Stimulated activated CD8-positive, alpha-beta memory T cell treated with anti-CD3 and anti-CD28 coated beads, Interleukin-4, amount 100 ng/mL, for 48 hours (primary cell): ENCODE data around the gene SKOR2.

ENCODE experiments used
- DNase-seq: peaks from one replicate; pipeline ENCODE4 v3.0.0-alpha.2; 2020

SKOR2 gene, protein sequence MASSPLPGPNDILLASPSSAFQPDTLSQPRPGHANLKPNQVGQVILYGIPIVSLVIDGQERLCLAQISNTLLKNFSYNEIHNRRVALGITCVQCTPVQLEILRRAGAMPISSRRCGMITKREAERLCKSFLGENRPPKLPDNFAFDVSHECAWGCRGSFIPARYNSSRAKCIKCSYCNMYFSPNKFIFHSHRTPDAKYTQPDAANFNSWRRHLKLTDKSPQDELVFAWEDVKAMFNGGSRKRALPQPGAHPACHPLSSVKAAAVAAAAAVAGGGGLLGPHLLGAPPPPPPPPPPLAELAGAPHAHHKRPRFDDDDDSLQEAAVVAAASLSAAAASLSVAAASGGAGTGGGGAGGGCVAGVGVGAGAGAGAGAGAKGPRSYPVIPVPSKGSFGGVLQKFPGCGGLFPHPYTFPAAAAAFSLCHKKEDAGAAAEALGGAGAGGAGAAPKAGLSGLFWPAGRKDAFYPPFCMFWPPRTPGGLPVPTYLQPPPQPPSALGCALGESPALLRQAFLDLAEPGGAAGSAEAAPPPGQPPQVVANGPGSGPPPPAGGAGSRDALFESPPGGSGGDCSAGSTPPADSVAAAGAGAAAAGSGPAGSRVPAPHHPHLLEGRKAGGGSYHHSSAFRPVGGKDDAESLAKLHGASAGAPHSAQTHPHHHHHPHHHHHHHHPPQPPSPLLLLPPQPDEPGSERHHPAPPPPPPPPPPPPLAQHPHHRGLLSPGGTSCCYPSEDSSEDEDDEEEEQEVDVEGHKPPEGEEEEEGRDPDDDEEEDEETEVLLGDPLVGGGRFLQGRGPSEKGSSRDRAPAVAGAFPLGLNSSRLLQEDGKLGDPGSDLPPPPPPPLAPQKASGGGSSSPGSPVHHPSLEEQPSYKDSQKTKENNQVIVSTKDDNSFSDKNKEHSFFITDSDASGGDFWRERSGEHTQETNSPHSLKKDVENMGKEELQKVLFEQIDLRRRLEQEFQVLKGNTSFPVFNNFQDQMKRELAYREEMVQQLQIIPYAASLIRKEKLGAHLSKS

DNA sequence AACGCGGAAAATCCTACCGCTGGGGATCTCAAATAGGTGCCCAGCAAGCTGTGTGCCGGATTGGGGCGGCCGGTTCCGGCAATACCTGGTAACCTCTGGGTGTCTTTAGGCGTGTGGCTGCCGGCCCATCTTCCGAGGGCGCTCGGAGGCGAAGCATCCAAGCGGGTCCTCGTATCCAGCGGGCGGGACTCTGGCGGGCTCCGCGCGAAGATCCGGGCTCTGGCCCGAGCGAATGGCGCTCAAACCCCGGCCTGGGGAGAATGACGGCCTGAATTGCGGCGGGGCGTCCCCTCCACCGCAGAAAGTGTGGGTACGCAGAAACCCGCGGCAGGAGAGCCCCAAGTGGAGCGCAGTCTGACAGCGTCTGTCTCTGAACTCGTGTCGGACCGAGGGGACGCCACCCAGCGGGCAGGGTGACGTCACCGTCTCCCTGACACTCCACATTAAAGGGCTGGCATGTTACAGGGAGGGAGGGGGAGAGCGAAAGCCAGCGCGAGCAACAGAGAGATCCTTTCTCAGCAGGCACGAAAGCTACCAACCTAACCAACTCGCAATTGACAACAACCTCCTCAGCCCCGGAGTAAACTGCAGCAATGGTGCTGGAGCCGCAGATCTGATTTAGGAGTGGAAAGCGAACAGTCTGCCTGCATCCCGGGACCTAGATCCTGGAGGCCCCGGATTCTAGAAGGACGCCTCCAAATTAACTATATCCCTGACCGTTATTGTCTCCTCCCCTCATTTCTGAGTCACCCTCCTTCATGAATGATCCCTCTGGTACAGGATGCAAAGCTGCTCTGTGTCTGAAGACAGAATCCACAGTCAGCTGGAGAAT lies at the start of gene SKOR2:
SKOR2 (minus strand) TSS at position 372 of the 832 bp plus-strand sequence. CDS start 2,477 bp downstream, outside the sequence.
- peak; percentile 40 for DNase-seq

DNA sequence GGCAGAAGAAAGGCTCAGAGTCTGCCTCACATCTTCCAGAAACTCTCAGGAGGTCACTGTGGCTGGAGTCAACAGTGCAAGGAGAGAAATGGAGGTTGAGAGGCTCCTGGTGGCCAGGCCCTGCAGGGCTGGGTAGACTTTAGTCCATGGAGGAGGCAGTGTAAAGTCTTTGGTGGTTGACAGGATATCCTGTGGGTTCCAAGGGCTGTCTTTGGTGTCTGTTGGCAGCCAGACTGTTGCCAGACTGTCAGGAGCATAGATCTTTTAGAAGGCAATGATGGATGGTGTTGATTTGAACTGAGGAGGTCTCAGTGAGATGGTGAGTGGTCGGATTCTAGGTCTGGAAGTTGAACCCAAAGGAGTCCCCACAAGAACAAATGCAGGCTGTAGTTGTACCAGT lies 45.0 kb upstream of the SKOR2 start:
- DNase-seq = no peak

DNA sequence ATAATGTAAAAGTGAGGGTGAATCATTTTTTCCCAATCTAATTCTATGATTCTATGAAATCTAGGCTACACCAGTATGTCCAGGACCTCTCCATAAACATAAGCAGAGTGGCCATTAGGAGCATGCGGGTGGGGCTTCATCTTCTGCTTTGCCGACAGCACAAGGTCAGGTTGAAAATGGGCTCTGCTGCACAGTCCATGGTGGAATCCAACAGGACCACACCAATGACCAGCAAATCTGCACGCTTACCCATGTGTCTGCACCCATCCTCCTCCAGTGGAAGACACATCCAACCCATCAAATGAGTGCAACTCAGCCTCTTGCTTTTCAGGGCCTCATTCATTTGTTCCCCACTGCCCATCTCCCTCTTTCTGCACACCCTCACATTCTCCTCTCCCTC lies 43.3 kb upstream of the SKOR2 start:
- DNase-seq = no peak

DNA sequence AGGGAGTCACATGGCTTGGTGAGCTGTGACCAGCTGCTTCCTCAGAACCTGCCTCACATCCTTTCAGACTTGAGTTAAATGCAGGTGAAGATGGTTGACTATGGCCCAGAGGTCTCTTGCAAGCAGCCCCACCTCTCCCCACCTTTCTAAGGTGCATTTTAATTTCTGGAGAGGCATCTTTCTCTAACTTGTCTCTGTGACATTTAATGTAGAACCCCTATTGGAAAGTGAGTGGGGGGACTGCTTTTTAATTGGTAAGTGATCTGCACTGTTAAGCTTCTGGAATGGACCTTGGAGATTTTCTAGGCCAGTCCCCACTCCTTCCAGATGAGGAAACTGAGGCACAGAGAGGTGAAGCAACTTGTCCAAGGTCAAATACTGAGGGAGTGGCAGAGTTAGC lies 37.3 kb upstream of the SKOR2 start:
- no peak for DNase-seq

DNA sequence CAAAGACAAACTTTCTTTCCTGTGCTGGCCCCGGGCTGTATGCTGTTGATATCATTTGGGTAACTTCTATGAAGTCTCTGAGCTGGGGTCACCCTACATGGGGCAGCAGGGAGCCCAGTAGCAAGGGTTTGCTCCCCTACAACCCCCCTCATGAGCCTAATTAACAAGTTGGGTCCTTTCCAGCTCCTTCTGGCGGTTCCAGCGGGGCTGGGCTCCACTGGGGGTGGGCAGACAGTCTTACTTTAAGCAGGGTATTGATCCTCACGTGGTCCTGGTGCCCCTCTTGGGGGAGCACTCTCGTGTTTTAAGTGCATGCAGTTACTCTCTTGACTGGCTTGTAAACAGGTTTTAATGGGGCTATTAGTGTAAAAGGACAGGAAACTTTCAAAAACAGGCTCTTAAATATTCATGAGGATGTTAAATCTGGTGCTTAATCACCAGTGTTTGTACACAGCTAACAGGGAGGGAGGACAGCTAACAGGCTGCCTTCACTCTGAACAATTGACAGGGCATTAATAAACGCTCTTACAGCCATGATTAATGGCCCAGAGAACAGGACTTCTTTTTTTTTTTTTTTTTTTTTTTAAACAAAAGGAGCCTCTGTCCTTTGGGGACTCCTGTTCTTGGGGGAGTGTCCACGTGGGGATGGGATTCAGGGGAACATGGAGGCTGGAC lies 36.6 kb upstream of the SKOR2 start:
- no peak for DNase-seq

DNA sequence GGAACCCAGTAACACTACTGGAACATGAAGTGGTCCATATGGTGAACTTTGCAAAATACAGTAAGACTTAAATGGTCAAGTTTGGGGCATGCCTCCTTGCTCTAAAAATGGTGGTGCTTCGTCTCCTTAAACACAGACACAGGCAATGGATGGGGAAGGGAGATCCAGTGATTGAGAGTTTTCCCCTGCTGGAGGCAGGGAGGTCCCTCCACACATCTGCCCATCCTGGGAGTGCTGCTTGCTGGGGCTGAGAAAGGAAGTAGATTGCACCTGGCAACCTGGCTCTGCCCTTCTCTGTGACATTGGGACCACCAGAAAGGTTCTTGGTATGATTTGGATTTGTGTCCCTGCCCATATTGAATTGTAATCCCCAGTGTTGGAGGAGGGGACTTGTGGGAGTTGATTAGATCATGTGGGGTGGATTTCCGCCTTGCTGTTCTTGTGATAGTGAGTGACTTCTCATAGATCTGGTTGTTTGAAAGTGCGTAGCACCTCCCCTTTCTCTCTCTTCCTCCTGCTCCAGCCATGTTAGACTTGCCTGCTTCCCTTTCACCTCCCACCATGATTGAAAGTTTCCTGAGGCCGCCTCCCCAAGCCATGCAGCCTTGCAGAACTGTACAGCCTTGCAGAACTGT lies 35.4 kb upstream of the SKOR2 start:
- DNase-seq = no peak

DNA sequence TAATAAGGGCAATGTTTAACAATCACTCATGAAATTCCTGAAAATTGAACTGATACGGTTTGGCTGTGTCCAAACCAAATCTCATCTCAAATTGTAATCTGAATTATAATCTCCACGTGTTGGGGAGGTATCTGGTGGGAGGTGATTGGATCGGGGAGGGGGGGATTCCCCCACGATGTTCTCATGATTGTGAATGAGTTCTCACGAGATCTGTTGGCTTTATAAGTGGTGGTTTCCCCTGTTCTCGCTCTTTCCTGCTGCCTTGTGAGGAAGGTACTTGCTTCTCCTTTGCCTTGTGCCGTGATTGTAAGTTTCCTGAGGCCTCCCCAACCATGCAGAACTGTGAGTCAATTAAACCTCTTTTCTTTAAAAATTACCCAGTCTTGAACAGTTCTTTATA lies 34.0 kb upstream of the SKOR2 start:
- no peak for DNase-seq

DNA sequence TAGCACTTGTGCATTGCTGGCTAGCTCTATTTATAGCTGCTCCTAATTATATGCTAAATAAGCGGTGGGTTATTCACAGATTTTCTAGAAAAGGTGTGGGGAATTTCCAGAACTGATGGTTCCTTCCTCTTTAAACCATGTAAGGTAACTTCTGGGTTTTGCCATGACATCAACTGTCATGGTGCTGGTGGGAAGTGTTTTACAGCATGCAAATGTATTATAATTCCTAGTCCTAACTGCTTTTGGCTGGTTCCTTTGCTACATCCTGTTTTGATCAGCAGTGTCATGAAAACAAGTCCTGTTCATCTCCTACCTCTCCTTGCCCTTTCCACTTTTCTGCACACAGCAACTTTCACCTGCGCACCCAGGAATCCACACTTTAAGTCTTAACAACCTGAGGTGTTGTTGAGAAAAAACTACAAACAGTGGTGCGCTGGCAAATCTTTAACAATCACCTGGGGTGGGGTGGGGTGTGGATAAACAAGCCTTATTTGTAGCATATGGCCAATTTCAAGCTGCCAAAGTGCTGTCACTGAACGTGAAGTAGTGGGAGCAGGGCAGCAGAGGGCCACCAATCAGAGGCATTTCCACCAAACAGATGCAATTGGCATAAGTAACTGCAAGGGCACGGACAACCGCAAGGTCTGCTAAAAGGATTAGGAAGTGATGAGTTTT lies 33.4 kb upstream of the SKOR2 start:
- no peak for DNase-seq

DNA sequence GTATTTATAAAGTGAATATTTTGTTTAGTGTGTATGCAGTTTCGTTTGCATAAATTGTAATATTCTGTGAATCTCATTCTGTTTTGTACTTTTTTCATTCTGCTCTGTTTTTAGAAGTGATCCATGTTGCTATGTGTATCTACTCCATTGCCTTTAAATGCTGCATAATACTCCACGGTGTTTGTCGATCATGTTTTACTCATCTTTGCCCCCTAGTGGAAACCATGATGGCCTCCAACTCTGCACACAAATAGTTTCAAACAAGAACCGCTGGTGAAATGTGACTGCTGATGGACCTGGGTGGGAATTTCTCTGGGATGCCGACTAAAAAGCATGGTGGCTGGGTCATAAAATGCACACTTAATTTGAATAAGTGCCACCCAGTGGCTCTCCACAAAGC lies 32.0 kb upstream of the SKOR2 start:
- DNase-seq = no peak

DNA sequence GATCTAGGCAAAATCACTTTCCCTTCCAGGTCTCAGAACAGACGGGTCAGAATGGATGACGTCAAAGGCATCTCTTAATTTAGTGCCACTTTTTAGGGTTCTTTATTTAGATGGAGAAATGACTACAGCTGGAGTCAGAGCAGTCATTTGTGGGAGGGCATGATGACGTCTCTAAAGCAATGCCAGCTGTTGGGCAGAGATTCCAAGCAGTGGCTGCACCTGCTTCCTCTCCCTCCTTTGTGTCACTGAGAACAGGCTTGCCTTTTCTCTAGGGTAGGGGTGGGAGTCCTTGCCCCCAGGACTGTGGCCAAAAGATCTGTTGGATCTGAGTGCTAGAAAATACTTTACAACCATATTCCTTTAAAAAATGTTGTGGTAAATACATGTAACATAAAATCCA lies 28.7 kb upstream of the SKOR2 start:
- DNase-seq = no peak

DNA sequence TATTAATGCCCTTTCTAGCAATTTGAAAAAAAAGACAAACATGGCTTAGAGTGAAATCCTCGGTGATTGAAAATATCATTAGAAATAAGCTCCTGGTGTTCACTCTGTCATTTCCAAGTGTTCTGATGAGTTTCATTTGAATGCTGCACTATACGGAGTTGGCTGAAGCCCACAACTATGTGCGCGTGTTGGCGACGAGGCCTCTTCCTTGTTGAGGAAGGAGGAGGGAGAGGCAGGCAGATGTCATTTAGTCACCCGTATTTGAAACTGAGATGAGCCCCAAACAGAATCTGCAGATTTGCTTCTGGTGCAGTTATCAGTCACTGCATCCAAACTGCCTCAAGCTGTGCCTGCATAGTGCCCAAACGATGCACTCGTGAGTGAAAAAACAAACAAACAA lies 23.5 kb upstream of the SKOR2 start:
- no peak for DNase-seq

DNA sequence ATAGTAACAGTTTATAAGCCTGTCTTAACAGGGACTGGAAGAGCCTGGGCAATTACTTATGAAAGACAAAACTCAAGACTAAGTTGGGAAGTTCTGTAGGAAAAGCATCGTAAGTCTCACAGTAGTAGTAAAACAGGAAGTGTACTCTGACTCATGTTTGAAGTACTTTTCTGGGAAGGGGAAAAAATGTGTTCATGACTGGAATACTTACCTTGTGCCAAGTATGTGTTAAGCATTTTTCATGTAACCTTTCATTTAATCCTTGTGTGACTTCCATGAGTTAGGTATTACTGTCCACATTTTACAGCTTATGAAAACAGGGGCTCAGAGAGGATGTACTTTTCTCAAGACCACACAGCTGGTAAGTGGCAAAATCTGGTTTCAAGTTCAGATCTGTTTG lies 13.7 kb upstream of the SKOR2 start:
- DNase-seq = no peak

DNA sequence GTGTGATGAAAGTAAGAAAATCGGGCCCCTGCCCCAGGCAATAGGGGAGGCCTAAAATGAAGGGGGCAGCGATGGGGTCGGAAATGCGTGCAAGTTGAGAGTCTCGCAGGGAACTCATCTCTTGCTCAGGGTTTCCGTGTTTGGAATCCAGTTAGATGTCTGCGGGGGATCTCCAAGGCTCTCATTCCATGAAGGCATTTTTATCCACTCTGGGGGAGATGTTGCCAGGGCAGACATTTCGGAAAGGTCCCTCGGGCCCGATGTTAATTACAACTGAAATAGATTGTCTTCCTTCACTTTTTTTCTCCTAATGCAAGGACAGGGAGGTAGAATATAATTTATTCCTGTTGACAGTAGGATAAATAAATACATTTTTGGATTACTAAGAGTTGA lies 12.8 kb upstream of the SKOR2 start:
- DNase-seq = no peak

DNA sequence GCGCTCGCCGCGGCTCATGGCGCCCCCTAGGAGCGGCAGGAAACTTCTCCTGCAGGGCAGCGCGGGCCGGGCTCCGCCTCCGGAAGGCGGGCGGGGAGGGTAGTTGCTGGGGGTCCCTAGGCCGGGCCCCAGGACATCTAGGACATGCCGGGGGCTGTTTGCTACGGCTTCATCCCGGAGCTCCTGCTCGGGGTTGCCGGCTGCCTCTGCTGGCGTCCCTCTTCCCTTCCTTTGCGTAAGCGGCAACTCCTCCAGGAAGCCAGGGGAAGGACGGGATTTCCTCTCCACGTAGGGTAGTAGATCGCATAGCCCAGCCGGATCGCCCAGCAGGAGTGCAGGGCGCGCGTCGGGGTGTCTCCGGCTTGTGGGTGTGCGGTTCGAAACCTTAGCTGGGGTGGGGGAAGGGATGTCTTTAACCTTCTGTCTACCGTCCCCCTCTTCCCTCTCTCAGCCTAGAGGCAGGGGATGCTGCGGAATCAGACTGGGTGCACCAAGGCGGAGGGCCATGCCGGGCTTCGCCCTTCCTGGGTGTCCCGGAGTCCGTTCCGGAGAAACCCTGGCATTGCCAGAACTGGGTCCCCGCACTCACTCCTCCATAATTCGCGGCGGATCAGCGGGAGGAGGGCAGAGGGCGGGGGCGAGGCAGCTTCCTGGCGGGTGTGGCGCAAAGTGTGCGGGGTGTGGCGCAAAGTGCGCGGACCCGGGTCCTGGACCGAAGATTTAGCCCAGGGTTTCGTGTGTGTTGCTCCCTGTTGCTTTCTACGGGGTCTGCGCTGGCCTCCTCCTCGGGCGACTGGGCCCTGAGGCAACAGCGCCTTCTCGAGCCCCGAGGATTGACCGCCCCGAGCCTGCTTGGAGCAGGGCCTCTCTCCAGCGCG lies 12.2 kb upstream of the SKOR2 start:
- DNase-seq = no peak

DNA sequence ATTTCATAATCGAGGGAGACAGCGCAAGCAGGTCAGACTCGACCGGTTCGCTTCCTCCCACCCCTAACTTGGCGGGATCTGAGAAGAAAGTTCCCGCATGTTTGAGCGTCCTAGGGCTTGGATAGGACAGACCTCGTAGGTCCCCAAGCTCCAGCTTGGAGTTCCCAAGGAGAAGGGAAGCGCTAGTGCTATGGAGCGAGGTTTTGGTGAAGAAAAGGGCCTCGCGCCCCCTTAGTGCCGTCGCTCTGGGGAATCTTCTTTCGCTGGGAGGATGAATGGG lies 11.6 kb upstream of the SKOR2 start:
- no peak for DNase-seq

DNA sequence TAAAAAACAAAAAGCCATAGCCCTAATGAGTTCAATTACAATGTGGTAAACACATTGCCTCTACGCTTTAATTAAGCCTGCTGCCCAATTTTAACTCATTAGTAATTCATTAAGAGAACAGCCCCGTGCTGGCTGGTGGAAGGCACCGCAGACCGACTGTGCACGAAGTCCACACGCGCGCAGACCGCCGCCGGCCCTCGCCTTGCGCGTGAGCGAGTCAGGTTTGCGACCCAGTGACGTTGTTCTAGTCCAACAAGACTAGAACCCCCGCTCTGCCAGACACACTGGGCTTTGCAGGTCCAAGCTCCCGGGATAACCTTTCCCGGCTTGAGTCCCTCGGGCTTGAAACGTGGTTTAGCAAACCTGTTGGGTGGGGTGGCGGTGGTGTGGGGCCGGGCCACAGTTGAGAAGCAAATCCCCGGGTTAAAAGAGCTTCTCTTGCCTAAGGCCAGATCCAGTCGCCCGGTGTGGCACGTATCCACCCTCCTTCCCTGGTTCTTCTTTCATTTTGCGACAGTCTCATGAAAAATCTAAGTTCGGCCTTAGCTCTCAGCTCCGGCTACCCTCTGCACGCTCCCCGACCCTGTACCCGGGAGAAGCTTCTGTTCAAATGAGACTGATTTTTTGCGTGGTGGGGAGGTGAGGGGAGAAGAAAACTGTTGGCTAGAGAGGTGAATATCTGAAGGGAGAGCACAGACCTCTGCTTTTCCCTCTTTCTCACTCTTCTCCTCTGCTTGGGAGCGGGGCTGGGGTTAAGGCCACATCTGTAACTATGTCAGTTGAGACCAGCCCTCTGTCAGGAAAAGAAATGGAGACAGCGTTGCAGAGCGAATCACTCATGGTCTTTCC lies 11.1 kb upstream of the SKOR2 start:
- no peak for DNase-seq

DNA sequence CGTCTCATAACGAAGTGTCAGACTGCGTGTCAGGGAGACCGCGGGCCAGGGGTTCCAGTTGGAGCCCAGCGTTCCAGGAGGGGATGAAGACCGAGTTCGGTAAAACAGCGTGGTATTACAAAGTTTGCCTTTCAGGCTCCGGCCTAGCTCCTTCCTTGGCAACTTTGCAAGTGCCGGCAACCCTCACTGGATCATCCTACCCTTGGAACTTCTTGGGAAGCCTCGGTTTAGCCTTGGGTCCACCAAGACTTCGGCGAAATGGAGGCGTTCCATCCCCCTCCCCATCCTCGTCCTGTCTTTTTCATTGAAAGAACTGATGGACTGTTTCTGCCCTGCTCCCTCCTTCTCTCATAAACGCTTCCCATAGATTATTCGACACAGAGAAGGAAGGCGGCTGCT lies 10.4 kb upstream of the SKOR2 start:
- no peak for DNase-seq

DNA sequence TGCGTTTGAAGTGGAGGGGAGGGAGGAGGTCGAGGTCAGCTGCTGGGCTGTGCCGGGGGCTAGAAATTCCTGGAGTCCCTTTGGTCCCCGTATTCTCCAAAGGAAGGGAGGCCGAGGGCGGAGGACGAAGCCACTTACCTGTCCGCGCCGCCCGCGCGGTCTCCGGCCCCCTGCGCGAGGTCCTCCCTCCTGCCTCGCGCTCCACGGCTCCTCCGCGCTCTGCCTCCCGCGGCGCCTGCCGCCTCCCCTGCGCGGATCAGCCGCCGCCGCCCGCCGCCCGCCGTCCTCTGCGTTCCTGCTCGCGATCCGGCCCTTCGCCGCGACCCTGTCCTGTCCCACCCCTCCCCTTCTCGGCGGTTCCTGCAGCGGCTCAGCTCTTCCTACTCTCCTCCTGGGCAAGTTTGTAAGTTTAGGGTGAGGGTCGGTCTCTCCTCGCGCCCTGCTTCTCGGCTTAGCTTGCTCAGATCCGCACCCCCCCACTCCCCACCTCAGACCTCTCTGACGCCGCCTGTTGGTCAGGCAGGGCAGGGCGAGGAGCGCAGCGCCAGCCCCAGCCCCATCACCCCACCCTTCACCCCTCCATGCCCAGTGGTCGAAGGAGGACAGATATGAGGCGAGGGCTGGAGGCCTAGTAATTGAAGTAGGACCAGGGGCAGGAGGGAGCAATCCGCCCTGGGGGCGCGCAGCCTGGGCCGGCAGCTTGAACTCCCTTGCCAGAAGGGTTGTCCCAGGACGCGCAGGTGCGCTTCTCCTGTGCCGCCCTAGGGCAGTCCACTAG lies 9.7 kb upstream of the SKOR2 start:
- no peak for DNase-seq
